Keratinocyte (primary cell): ENCODE data around the gene LDLRAP1.

Source experiments
- EZH2 ChIP-seq: IDR thresholded peaks from one replicate; pipeline ENCODE4 v1.6.1; 2012; ENCODE audit warnings: inconsistent platforms, mild to moderate bottlenecking, low read length, moderate library complexity
- TF ChIP-seq, protein P1 (sequence below), 3 experiments: IDR thresholded peaks in 1 of 3; conservative IDR thresholded peaks in 1 of 3; optimal IDR thresholded peaks in 1 of 3; 2 replicates in 2 of 3; 3 replicates in 1 of 3; pipeline versions ENCODE3 to v1.5.1; 2011; ENCODE audit warnings: low read length in 3 of 3, mild to moderate bottlenecking in 3 of 3, moderate library complexity in 2 of 3, control low read depth in 1 of 3, inconsistent platforms in 1 of 3; ENCODE audit not compliant: insufficient read depth in 2 of 3; ENCODE audit errors: extremely low read depth in 1 of 3

DNA sequence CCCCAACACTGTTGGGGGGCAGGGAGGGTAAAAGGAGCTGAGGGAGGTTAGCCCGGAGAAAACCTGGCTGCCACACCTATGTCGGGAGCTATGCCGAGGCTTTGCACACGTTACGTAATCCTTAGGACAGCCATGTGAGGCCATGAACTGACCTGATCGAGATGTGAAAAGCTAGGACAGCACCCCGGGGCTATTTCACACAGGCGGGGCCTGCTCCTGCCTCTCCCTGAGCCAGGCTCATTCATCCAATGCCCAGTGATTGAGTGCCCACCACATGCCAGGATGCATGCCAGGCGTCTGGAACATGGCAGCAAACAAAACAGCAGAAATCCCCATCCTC lies 30.2 kb downstream of the LDLRAP1 start:
- TF ChIP-seq, protein P1, sequence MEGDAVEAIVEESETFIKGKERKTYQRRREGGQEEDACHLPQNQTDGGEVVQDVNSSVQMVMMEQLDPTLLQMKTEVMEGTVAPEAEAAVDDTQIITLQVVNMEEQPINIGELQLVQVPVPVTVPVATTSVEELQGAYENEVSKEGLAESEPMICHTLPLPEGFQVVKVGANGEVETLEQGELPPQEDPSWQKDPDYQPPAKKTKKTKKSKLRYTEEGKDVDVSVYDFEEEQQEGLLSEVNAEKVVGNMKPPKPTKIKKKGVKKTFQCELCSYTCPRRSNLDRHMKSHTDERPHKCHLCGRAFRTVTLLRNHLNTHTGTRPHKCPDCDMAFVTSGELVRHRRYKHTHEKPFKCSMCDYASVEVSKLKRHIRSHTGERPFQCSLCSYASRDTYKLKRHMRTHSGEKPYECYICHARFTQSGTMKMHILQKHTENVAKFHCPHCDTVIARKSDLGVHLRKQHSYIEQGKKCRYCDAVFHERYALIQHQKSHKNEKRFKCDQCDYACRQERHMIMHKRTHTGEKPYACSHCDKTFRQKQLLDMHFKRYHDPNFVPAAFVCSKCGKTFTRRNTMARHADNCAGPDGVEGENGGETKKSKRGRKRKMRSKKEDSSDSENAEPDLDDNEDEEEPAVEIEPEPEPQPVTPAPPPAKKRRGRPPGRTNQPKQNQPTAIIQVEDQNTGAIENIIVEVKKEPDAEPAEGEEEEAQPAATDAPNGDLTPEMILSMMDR (optimal IDR thresholded peaks at IDR 0.05 in 1 of 3, IDR thresholded peaks at IDR 0.05 in 1 of 3, conservative IDR thresholded peaks at IDR 0.05 in 1 of 3; ENCODE audit: extremely low read depth in 1 of 3, insufficient read depth in 2 of 3, low read length in 3 of 3): no peak
- no peak for TF ChIP-seq EZH2
